H9 (cell line): ENCODE results near the gene GFPT2. TPM values are rescaled to one million over a fixed set of nuclear protein-coding genes. Genes with fewer than 3 reads are reported as not detected.

Experiments
- DNase-seq: peaks from one replicate; pipeline ENCODE4 v3.0.0-alpha.2; 2017
- H2AFZ ChIP-seq: one replicate; pipeline ENCODE4 v1.6.1; 2013; ENCODE audit warnings: mild to moderate bottlenecking, low read length, control low read depth, moderate library complexity
- H2AK5ac ChIP-seq: 2 replicates; pipeline ENCODE4 v1.6.1; 2013; ENCODE audit warnings: low read length, control low read depth, mixed read lengths; ENCODE audit not compliant: insufficient read length
- H2BK120ac ChIP-seq: one replicate; pipeline ENCODE4 v1.6.1; 2013; ENCODE audit warnings: low read depth, mild to moderate bottlenecking, low read length, control low read depth, inconsistent platforms; ENCODE audit not compliant: poor library complexity, severe bottlenecking
- H2BK12ac ChIP-seq: 2 replicates; pipeline ENCODE4 v1.6.1; 2013; ENCODE audit warnings: low read length, control low read depth, mixed read lengths, low read depth; ENCODE audit not compliant: insufficient read length
- H2BK15ac ChIP-seq: 2 replicates; pipeline ENCODE4 v1.6.1; 2013; ENCODE audit warnings: low read depth, low read length, control low read depth
- H2BK20ac ChIP-seq: one replicate; pipeline ENCODE4 v1.6.1; 2013; ENCODE audit warnings: low read depth, mild to moderate bottlenecking, low read length, control low read depth, inconsistent platforms; ENCODE audit not compliant: poor library complexity, severe bottlenecking
- H2BK5ac ChIP-seq: 2 replicates; pipeline ENCODE4 v1.6.1; 2013; ENCODE audit warnings: low read length, control low read depth, mixed read lengths; ENCODE audit not compliant: insufficient read length
- H3K14ac ChIP-seq: 2 replicates; pipeline ENCODE4 v1.6.1; 2013; ENCODE audit warnings: low read length, control low read depth; ENCODE audit not compliant: insufficient read depth
- H3K18ac ChIP-seq: 2 replicates; pipeline ENCODE4 v1.6.1; 2013; ENCODE audit warnings: low read depth, mild to moderate bottlenecking, mixed read lengths, low read length, control low read depth; ENCODE audit not compliant: insufficient read length
- H3K23ac ChIP-seq: 2 replicates; pipeline ENCODE4 v1.6.1; 2013; ENCODE audit warnings: low read length, control low read depth, mixed read lengths, low read depth; ENCODE audit not compliant: insufficient read length
- H3K23me2 ChIP-seq: 2 replicates; pipeline ENCODE4 v1.6.1; 2013; ENCODE audit warnings: low read depth, mild to moderate bottlenecking, mixed read lengths, low read length, control low read depth; ENCODE audit not compliant: insufficient read length, poor library complexity, severe bottlenecking
- H3K27ac ChIP-seq: 2 replicates; pipeline ENCODE4 v1.5.1; 2013; ENCODE audit warnings: low read length, control low read depth, mixed read lengths, low read depth; ENCODE audit not compliant: insufficient read length
- H3K27me3 ChIP-seq: 2 replicates; pipeline ENCODE4 v1.6.1; 2013; ENCODE audit warnings: low read length, control low read depth, inconsistent platforms; ENCODE audit not compliant: insufficient read depth
- H3K4ac ChIP-seq: 2 replicates; pipeline ENCODE4 v1.6.1; 2013; ENCODE audit warnings: low read depth, mild to moderate bottlenecking, control low read depth, inconsistent platforms, low read length, moderate library complexity
- H3K4me1 ChIP-seq: 2 replicates; pipeline ENCODE4 v1.6.1; 2013; ENCODE audit warnings: low read length, control low read depth, inconsistent platforms; ENCODE audit not compliant: insufficient read depth
- H3K4me2 ChIP-seq: 2 replicates; pipeline ENCODE4 v1.6.1; 2013; ENCODE audit warnings: low read length, control low read depth, mixed read lengths; ENCODE audit not compliant: insufficient read length, insufficient read depth
- H3K56ac ChIP-seq: 2 replicates; pipeline ENCODE4 v1.6.1; 2013; ENCODE audit warnings: low read depth, mild to moderate bottlenecking, mixed read lengths, low read length, control low read depth; ENCODE audit not compliant: insufficient read length
- H3K79me1 ChIP-seq: 2 replicates; pipeline ENCODE4 v1.6.1; 2013; ENCODE audit warnings: low read depth, mild to moderate bottlenecking, moderate library complexity, low read length, control low read depth, inconsistent platforms; ENCODE audit not compliant: insufficient read depth, poor library complexity, severe bottlenecking
- H3K79me2 ChIP-seq: 2 replicates; pipeline ENCODE4 v1.6.1; 2013; ENCODE audit warnings: low read length, control low read depth, inconsistent platforms; ENCODE audit not compliant: insufficient read depth
- H3K9ac ChIP-seq: 2 replicates; pipeline ENCODE4 v1.6.1; 2013; ENCODE audit warnings: low read length, control low read depth, mixed read lengths; ENCODE audit not compliant: insufficient read length; ENCODE audit errors: extremely low read depth
- H3K9me3 ChIP-seq: one replicate; pipeline ENCODE4 v1.6.1; 2013; ENCODE audit warnings: low read depth, low read length, inconsistent platforms; ENCODE audit not compliant: control insufficient read depth
- H3T11ph ChIP-seq: one replicate; pipeline ENCODE4 v1.6.1; 2013; ENCODE audit warnings: mild to moderate bottlenecking, low read length, control low read depth, inconsistent platforms
- H4K20me1 ChIP-seq: one replicate; pipeline ENCODE4 v1.6.1; 2013; ENCODE audit not compliant: control insufficient read depth, insufficient read length, insufficient read depth
- H4K5ac ChIP-seq: 2 replicates; pipeline ENCODE4 v1.6.1; 2013; ENCODE audit warnings: low read depth, mild to moderate bottlenecking, mixed read lengths, low read length, control low read depth; ENCODE audit not compliant: insufficient read length
- H4K8ac ChIP-seq: replicated peaks from 2 replicates; pipeline ENCODE4 v1.6.1; 2013; ENCODE audit warnings: low read length, control low read depth, mixed read lengths, low read depth; ENCODE audit not compliant: insufficient read length
- H4K91ac ChIP-seq: 2 replicates; pipeline ENCODE4 v1.6.1; 2013; ENCODE audit warnings: low read depth, mild to moderate bottlenecking, moderate library complexity, mixed read lengths, low read length, control low read depth; ENCODE audit not compliant: insufficient read length
- H3K27ac Mint-ChIP-seq, 3 experiments: 2 replicates in 2 of 3; 3 replicates in 1 of 3; pipeline ENCODE4 v1.8.0; 2020 to 2021; ENCODE audit warnings: mixed read lengths in 3 of 3, mild to moderate bottlenecking in 1 of 3, moderate library complexity in 1 of 3
- H3K27me3 Mint-ChIP-seq: 2 replicates; pipeline ENCODE4 v1.8.0; 2021; ENCODE audit warnings: low read depth, mild to moderate bottlenecking, moderate library complexity, mixed read lengths
- H3K36me3 Mint-ChIP-seq, 3 experiments: 2 replicates in 2 of 3; 3 replicates in 1 of 3; pipeline ENCODE4 v1.8.0; 2020 to 2021; ENCODE audit warnings: low read depth in 3 of 3, mixed read lengths in 3 of 3; ENCODE audit not compliant: insufficient read depth in 1 of 3
- H3K4me1 Mint-ChIP-seq, 2 experiments: 2 replicates each; pipeline ENCODE4 v1.8.0; 2020; ENCODE audit warnings: mixed read lengths in 2 of 2
- H3K4me3 Mint-ChIP-seq, 2 experiments: 2 replicates in 1 of 2; 3 replicates in 1 of 2; pipeline ENCODE4 v1.8.0; 2020 to 2021; ENCODE audit warnings: mild to moderate bottlenecking in 2 of 2, mixed read lengths in 2 of 2, moderate library complexity in 1 of 2
- H3K9me3 Mint-ChIP-seq, 2 experiments: 2 replicates in 1 of 2; 3 replicates in 1 of 2; pipeline ENCODE4 v1.8.0; 2020; ENCODE audit warnings: mild to moderate bottlenecking in 2 of 2, mixed read lengths in 2 of 2, moderate library complexity in 1 of 2
- CTCF ChIP-seq: fragments of 200-600 bp; sonication (generic); conservative IDR thresholded peaks from 3 replicates; pipeline ENCODE4 v1.8.0; 2021; ENCODE audit warnings: antibody characterized with exemption, mild to moderate bottlenecking
- WGBS: extraction: QIAGEN DNeasy Blood & Tissue Kit; methylation state at CpG from one replicate; pipeline ENCODE4 v1.1.7; 2013; ENCODE audit warnings: missing lambda C conversion rate, low lambda C conversion rate, mixed read lengths; ENCODE audit not compliant: insufficient read length; ENCODE audit errors: extremely low coverage; 5-methylcytosine and 5-hydroxymethylcytosine counted together
- total RNA-seq: library from RNA; stranded (reverse); gene quantifications from 2 replicates; pipeline ENCODE4 v1.2.1, GENCODE V29; 2021

GFPT2 gene
- total RNA-seq, 1 experiment from 2014 or later: 89.8 TPM

GRCh38 chr5:180339583-180340183, 13.5 kb downstream of the GFPT2 start:
- H3K9me3 ChIP-seq: no peaks in the 10 kb centered on the region
- H3K9me3 Mint-ChIP-seq: no peaks in the 10 kb centered on the region; a peak in 1 of 5 replicates
- no peak overlapping the region for H3K4ac ChIP-seq
- H2BK120ac ChIP-seq: no peak overlapping the region
- no peak overlapping the region for H4K8ac ChIP-seq
- no peak overlapping the region for H3K9ac ChIP-seq
- TF ChIP-seq CTCF: no peak
- H3K27ac ChIP-seq: no peak overlapping the region
- H2AFZ ChIP-seq: no peak overlapping the region
- no peak overlapping the region for H3K4me3 Mint-ChIP-seq
- no peak overlapping the region for H3K56ac ChIP-seq
- WGBS: no CpG with 5 or more reads among the region's 7 CpGs
- no peak overlapping the region for H4K91ac ChIP-seq
- no peaks in the 10 kb centered on the region; the same call in 1 of the 2 replicates for H3K27me3 Mint-ChIP-seq
- H3K79me2 ChIP-seq: peaks cover 12% of the 10 kb centered on the region; the same call in 1 of the 2 replicates
- H3K27ac Mint-ChIP-seq: peak overlapping the region; percentile 27 to 91 (median 85)
- H3K23me2 ChIP-seq: no peaks in the 10 kb centered on the region
- no peak overlapping the region for H2BK5ac ChIP-seq
- no peak overlapping the region for H3K23ac ChIP-seq
- peaks cover 4% of the 10 kb centered on the region for H3K79me1 ChIP-seq
- no peak overlapping the region for H2BK15ac ChIP-seq
- H3K18ac ChIP-seq: no peak overlapping the region
- no peak overlapping the region for H3K4me2 ChIP-seq
- no peaks in the 10 kb centered on the region for H3K27me3 ChIP-seq
- H3T11ph ChIP-seq: no peak overlapping the region
- peaks cover 45 to 51% of the 10 kb centered on the region in 2 experiments for H3K4me1 Mint-ChIP-seq
- H2BK12ac ChIP-seq: no peak overlapping the region
- H3K4me1 ChIP-seq: peaks cover 11% of the 10 kb centered on the region; the same call in 1 of the 2 replicates
- DNase-seq: no peak
- no peak overlapping the region for H2BK20ac ChIP-seq
- H4K5ac ChIP-seq: no peak overlapping the region
- H3K14ac ChIP-seq: no peak overlapping the region
- peaks cover 52 to 57% (median 54%) of the 10 kb centered on the region in 3 experiments for H3K36me3 Mint-ChIP-seq
- H2AK5ac ChIP-seq: no peak overlapping the region
- H4K20me1 ChIP-seq: no peaks in the 10 kb centered on the region
